Measurements from ENCODE around the gene RASA2.
A peak's percentile ranks its signal among the peaks of the same experiment; 100 is the strongest.

Gene RASA2

GRCh38 chr3:141486746-141487520 lies at the start of gene RASA2:
RASA2 (plus strand) TSS chr3:141487027; CDS start chr3:141487084, 57 bp downstream.
- DNase-seq (ENCODE audit: low spot score): peak; percentile 85
- Histone ChIP-seq H3K4me3 (peak within 1 kb of the TSS; percentile 100), H3K27ac (peak within 1 kb of the TSS; percentile 90 to 100)
- TF ChIP-seq CTCF (IDR thresholded peaks at IDR 0.05): no peak

- no peak for DNase-seq (ENCODE audit: low spot score)
- peak overlapping the region; percentile 42 to 57 for H3K27ac ChIP-seq
- TF ChIP-seq CTCF (IDR thresholded peaks at IDR 0.05): no peak
- no peak overlapping the region for H3K4me3 ChIP-seq
These were observed 47.2 kb upstream of the RASA2 start for GRCh38 chr3:141439589-141439988.

GRCh38 chr3:141440942-141441341 lies 45.9 kb upstream of the RASA2 start:
- no peak for DNase-seq (ENCODE audit: low spot score)
- Histone ChIP-seq H3K4me3 (no peak overlapping the region), H3K27ac (peak overlapping the region; percentile 75 to 81)
- no peak for TF ChIP-seq CTCF (IDR thresholded peaks at IDR 0.05)

- no peak for TF ChIP-seq CTCF (IDR thresholded peaks at IDR 0.05)
- Histone ChIP-seq H3K4me3 (peak overlapping the region; percentile 40), H3K27ac (peak overlapping the region; percentile 75 to 87)
- DNase-seq (ENCODE audit: low spot score): no peak
These were observed 45.2 kb upstream of the RASA2 start for GRCh38 chr3:141441381-141442364.

- peak overlapping the region; percentile 75 to 87 for H3K27ac ChIP-seq
- DNase-seq (ENCODE audit: low spot score): no peak
- TF ChIP-seq CTCF (IDR thresholded peaks at IDR 0.05): no peak
- H3K4me3 ChIP-seq: peak overlapping the region; percentile 40
These were observed 44.4 kb upstream of the RASA2 start for GRCh38 chr3:141442446-141442845.

GRCh38 chr3:141442914-141443313 lies 43.9 kb upstream of the RASA2 start:
- Histone ChIP-seq H3K4me3 (peak overlapping the region; percentile 40), H3K27ac (peak overlapping the region; percentile 75 to 87)
- TF ChIP-seq CTCF (IDR thresholded peaks at IDR 0.05): no peak
- DNase-seq (ENCODE audit: low spot score): no peak

All from coronary artery (tissue), 2 donors.